ENCODE results near the gene OR2G2.

Gene OR2G2, protein sequence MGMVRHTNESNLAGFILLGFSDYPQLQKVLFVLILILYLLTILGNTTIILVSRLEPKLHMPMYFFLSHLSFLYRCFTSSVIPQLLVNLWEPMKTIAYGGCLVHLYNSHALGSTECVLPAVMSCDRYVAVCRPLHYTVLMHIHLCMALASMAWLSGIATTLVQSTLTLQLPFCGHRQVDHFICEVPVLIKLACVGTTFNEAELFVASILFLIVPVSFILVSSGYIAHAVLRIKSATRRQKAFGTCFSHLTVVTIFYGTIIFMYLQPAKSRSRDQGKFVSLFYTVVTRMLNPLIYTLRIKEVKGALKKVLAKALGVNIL

GRCh38 chr1:247588060-247588459, at the start of gene OR2G2:
TSS of gene OR2G2 (plus strand) at chr1:247588360. CDS start at chr1:247588360, 0 bp downstream.
- DNase-seq: no peak

DNA sequence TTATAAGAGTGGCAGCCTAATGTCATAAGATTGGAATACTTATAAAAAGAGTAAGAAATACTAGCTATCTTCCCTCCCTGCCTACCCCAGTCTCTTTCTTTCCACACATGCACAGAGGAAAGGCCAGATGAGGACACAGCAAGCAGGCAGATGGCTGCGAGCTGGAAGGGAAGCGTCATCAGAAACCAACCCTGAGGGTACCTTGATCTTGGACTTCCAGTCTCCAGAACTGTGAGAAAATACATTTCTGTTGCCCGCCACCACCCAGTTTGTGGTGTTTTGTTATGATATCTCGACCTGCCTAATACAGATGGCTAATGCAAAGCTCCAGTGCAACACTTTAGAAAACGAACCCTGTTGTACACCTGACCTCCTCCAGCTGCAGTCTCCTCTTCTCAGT, 49.6 kb upstream of the OR2G2 start:
- DNase-seq: no peak

GRCh38 chr1:247539215-247539614, 48.9 kb upstream of the OR2G2 start:
- DNase-seq: no peak

DNA sequence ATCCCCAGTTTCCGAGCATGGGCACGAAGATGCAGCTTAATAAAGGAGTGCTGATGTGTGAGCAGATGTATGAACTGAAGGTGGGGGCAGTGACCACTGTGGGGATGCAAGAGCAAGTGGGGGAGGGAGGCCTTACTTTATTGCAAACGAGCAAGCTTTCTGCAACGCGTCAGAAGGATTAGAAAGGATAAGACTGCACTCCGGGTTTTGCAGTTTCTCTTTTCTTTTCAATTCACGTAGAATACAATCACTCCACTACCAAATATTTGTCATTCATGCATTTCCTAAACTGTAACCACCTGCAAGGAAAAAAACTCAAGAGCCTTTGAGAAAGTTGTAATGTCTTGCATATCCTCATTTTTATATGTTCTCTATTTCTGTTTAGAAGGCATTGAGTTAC, 47.6 kb upstream of the OR2G2 start:
- DNase-seq: no peak

DNA sequence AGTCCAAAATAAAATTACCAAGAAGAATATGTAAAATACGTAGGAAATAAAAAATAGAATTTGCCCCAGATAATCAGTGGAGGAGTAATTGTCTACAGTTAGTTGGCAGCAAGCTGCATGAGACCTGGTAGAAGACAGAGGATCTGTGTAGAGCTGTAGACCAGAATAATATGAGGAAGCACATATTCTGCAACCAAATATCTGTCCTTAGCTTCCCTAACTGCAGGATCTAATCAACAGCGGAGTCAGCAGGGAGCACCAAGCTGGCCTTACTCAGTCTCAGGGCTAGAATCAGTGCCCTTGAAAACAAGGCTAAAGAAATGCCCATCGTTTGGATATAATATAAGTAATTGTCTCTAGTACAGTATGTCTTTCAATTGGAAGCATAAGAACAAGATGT, 45.3 kb upstream of the OR2G2 start:
- no peak for DNase-seq

GRCh38 chr1:247548092-247548491, 40.1 kb upstream of the OR2G2 start:
- no peak for DNase-seq

GRCh38 chr1:247548769-247549182, 39.4 kb upstream of the OR2G2 start, which contains the start of gene GCSAML:
TSS of gene GCSAML (plus strand) at chr1:247549134. CDS start at chr1:247549192, 58 bp downstream.
- no peak for DNase-seq

GRCh38 chr1:247551721-247552120, 36.4 kb upstream of the OR2G2 start:
- no peak for DNase-seq

DNA sequence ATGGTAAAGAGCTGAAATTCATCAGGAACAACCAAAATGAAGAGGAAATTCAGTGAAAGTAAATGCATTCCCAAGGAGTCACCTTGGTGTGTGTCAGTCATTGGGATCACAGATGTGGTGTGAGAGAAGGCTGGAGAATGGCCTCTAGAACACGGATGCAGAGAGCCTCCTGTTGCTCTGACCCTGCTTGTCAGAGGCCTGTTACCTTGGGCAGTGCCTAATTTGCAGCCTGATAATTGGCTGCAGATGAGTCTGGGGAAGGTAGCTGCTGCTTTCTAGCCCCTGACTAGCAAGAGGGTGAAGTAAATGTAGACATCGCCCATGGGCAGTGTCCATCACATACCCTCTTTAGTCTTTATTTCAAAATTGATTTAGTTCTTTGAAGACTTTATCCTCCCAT, 35.9 kb upstream of the OR2G2 start:
- no peak for DNase-seq

- DNase-seq: no peak
Measured at GRCh38 chr1:247557926-247558674, 30.1 kb upstream of the OR2G2 start.

DNA sequence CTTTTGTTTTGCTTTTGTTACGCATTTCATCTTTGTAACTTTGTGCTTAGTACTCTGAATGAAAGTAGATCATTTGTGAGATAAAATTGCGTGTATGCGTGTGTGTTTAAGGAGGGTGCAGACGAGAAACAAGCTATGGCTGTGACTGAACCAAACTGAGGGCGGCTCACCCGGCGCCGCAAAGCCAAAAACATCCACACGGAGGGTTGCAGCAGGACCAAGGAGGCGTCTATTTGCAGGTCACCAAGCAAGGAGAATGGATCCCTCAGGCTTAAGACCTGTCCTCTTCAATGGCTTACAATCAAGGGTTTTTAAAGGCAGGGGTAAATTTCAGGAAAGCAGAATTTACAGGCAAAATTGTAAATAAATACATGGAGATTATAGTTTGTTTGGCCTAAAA, 26.4 kb upstream of the OR2G2 start:
- DNase-seq: no peak

DNA sequence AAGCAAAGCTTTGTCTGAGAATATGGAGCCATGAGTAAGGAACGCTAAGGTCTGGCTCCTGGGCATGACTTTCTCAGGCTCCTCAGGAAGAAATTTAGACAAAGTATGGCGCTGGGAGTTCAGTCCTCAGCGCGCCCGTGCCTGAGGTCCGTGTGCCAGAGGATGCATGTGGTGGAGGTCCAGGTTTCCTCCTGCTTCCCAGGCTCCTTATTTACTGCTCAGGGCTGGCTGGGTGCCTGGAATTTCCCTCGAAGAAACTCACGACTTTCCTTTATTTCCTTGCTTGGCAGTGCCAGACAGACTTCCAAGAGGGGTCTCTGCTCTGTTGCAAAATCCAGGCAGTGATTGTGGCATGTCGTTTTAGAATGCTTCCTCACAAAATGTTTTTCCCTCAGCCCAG, 26.0 kb upstream of the OR2G2 start:
- DNase-seq: no peak

- DNase-seq: no peak
Measured at GRCh38 chr1:247574236-247574635, 13.9 kb upstream of the OR2G2 start.

DNA sequence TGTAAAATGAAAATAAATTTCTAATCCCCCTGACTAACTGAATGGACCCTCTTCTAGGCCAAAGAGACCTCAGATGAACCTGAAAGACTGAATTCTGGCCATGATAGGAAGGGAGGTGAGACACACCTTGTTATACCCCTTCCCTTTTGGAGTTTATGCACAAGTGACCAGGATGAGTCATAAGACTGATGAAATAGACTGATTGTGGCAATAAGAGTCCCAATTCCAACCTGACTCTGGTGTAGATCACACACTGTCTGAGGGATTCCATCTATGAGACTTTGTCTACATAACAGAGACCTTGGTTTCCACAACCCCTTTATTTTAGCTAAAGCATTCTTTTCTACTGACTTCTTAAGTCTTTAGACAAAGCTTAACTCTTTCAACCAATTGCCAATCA, 13.5 kb upstream of the OR2G2 start:
- DNase-seq: no peak

DNA sequence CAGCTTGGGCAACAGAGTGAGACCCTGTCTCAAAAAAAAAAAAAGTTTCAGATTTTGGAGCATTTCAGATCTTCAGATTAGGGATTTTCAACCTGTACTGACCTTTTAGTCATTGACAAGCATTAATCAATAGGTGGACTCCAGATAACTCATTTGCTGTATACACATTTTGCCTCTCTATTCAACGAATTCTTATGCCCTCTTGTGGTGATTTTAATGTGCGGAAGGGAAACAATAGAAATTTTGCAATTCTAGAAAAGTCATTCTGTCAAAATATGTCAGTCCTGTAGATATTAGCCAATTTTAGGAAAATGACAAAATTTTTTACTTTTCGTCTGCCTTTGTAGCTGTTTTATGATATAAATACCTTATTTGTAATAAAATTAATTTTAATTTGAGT, 11.6 kb upstream of the OR2G2 start:
- no peak for DNase-seq

GRCh38 chr1:247578946-247579460, 9.2 kb upstream of the OR2G2 start:
- DNase-seq: no peak

- DNase-seq: no peak
Measured at GRCh38 chr1:247605286-247605685, 17.1 kb downstream of the OR2G2 start, which contains the start of gene OR2G3. TSS of gene OR2G3 (plus strand) at chr1:247605586. CDS start at chr1:247605586, 0 bp downstream.

- no peak for DNase-seq
Measured at GRCh38 chr1:247613405-247613804, 25.2 kb downstream of the OR2G2 start.

DNA sequence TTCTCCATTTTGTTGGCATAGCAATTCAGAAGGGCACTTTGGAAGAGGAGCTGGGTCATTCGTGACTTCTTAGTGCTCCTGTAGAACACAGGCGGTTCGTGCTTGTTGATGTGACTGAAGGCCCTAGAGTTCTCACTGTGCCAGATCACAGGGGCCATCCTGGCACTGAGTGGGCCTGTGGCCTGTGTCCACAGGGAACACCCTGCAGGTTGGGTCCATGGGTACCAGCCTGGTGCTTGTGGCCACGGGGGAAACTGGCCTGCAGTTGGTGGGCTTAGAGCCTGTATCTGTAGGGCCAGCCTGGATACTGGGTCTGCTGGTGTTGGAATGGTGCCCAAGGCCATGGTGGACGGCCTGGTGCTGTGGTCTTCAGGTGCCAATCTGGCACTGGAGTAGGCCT, 26.5 kb downstream of the OR2G2 start:
- DNase-seq: no peak

GRCh38 chr1:247627951-247628350, 39.8 kb downstream of the OR2G2 start:
- no peak for DNase-seq

- DNase-seq: no peak
Measured at GRCh38 chr1:247638011-247638410, 49.9 kb downstream of the OR2G2 start.

- DNase-seq: no peak
Measured at GRCh38 chr1:247638781-247639180, 50.6 kb downstream of the OR2G2 start.
